Measurements from ENCODE around the gene FHAD1.

GRCh38 chr1:15226388-15227255, 20.4 kb upstream of the FHAD1 start:
- TF ChIP-seq CTCF (IDR thresholded peaks at IDR 0.05; ENCODE audit: low read length) (no peak), EZH2 (IDR thresholded peaks at IDR 0.05; ENCODE audit: borderline replicate concordance, low read length) (no peak)

All from OCI-LY1 (cell line).